Measurements from ENCODE around the gene FKBP8. TPM values are rescaled to one million over a fixed set of nuclear protein-coding genes. Genes with fewer than 3 reads are reported as not detected.
A peak's percentile ranks its signal among the peaks of the same experiment; 100 is the strongest.

FKBP8 gene
- polyA plus RNA-seq, 3 donors = 78.0 to 159 (median 81.2) TPM

DNA sequence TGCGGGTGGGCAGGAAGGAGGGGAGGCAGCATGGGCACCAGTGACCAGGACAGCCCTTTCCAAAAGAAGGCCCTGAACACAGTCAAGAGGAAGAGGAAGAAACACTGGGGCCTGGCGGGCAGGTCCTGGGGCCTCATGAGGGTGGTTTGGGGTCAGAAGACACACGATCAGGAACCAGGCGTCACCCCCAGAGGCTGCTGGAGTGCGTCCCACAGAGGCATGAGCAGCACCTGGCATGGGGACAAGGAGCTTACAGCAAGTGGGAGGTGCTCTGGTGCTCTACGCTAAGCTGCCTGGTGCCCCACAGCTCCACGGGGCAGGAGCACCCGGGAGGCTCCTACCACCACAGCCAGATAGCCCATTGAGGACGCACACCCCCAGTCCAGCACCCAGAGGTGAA, 41.5 kb downstream of the FKBP8 start:
- peaks cover 92% of the 10 kb centered on the region for H3K79me2 ChIP-seq (ENCODE audit: insufficient read depth, low read length)
- H3K4me1 Mint-ChIP-seq = peaks cover 99% of the 10 kb centered on the region
- peaks cover 97% of the 10 kb centered on the region for H4K20me1 ChIP-seq (ENCODE audit: insufficient read depth, low read length)
- H3K36me3 ChIP-seq (replicated peaks in 1 of 2; ENCODE audit: control insufficient read depth in 1 of 2, insufficient read depth in 2 of 2, low read length in 2 of 2) = peaks cover 0 to 13% of the 10 kb centered on the region in 2 donors
- H3K27me3 ChIP-seq (ENCODE audit: control insufficient read depth in 2 of 2, insufficient read depth in 2 of 2, low read length in 2 of 2) = no peaks in the 10 kb centered on the region
- peaks cover 0 to 3% (median 2%) of the 10 kb centered on the region in 3 donors for H3K27me3 Mint-ChIP-seq (ENCODE audit: low read depth in 3 of 3)
- peaks cover 29 to 34% of the 10 kb centered on the region in 2 donors for H3K36me3 Mint-ChIP-seq
- peak; percentile 54 to 64 (median 54) for DNase-seq
- peak overlapping the region in 1 of 3 experiments; percentile 61 for H3K4me3 ChIP-seq (replicated peaks in 1 of 3; ENCODE audit: low read depth in 2 of 3, low read length in 3 of 3)
- H3K4me2 ChIP-seq (replicated peaks; ENCODE audit: extremely low read depth, low read length, poor library complexity, severe bottlenecking) = peak overlapping the region; percentile 68
- peak overlapping the region; percentile 96 to 99 (median 98) for H3K27ac Mint-ChIP-seq
- H3K4me3 Mint-ChIP-seq = peak overlapping the region; percentile 66 to 79
- peaks cover 93 to 100% of the 10 kb centered on the region in 2 donors for H3K4me1 ChIP-seq (ENCODE audit: control insufficient read depth in 1 of 2, insufficient read depth in 2 of 2, low read length in 2 of 2)
- H2AFZ ChIP-seq (ENCODE audit: insufficient read depth, low read depth, low read length, poor library complexity, severe bottlenecking) = no peak overlapping the region
- 15% methylated on average over 8 of the region's 9 CpGs for WGBS (ENCODE audit: insufficient coverage)
- intact Hi-C loops (cut with micrococcal nuclease) = loop anchor here in 1 of 2 donors (2.0 kb wide), 1 partner anchor 19 kb away; no protein-coding TSS in a partner anchor
- no peaks in the 10 kb centered on the region for H3K9me3 ChIP-seq (replicated peaks in 1 of 2; ENCODE audit: control insufficient read depth in 1 of 2, insufficient read depth in 1 of 2, low read length in 2 of 2)
- H3K9me3 Mint-ChIP-seq = no peaks in the 10 kb centered on the region
- H3K27ac ChIP-seq (ENCODE audit: low read depth in 1 of 2, low read length in 2 of 2) = peak overlapping the region; percentile 95 to 96
- TF ChIP-seq, protein P1, sequence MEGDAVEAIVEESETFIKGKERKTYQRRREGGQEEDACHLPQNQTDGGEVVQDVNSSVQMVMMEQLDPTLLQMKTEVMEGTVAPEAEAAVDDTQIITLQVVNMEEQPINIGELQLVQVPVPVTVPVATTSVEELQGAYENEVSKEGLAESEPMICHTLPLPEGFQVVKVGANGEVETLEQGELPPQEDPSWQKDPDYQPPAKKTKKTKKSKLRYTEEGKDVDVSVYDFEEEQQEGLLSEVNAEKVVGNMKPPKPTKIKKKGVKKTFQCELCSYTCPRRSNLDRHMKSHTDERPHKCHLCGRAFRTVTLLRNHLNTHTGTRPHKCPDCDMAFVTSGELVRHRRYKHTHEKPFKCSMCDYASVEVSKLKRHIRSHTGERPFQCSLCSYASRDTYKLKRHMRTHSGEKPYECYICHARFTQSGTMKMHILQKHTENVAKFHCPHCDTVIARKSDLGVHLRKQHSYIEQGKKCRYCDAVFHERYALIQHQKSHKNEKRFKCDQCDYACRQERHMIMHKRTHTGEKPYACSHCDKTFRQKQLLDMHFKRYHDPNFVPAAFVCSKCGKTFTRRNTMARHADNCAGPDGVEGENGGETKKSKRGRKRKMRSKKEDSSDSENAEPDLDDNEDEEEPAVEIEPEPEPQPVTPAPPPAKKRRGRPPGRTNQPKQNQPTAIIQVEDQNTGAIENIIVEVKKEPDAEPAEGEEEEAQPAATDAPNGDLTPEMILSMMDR (IDR thresholded peaks at IDR 0.05) = no peak
- peak overlapping the region; percentile 68 for H3K9ac ChIP-seq (ENCODE audit: insufficient read depth, low read length, poor library complexity, severe bottlenecking)

DNA sequence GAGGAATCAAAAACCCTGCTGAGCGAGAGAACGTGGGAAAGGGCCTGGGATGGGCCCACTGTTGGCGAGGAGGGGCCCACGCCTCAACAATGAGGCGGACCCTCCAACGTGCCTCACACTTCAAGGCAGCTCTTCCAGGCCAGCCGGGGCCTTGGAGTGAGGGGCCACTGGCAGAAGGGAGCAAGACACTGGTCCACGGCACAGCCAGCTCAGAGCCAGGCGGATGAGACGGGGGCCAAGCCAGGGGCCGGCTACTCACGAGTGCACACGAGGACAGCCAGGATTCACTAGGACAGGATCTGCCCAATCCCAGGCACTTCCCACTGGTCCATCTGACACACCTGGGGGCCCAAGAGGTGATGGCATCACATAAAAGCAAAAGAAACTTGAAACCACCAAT, 42.0 kb downstream of the FKBP8 start:
- Histone ChIP-seq H3K4me1 (ENCODE audit: control insufficient read depth in 1 of 2, insufficient read depth in 2 of 2, low read length in 2 of 2) (peaks cover 93 to 100% of the 10 kb centered on the region in 2 donors), H3K79me2 (ENCODE audit: insufficient read depth, low read length) (peaks cover 92% of the 10 kb centered on the region), H3K27ac (ENCODE audit: low read depth in 1 of 2, low read length in 2 of 2) (peak overlapping the region; percentile 95 to 96), H3K4me2 (replicated peaks; ENCODE audit: extremely low read depth, low read length, poor library complexity, severe bottlenecking) (peak overlapping the region; percentile 68), H3K36me3 (replicated peaks in 1 of 2; ENCODE audit: control insufficient read depth in 1 of 2, insufficient read depth in 2 of 2, low read length in 2 of 2) (peaks cover 0 to 13% of the 10 kb centered on the region in 2 donors), H2AFZ (ENCODE audit: insufficient read depth, low read depth, low read length, poor library complexity, severe bottlenecking) (no peak overlapping the region), H3K9me3 (replicated peaks in 1 of 2; ENCODE audit: control insufficient read depth in 1 of 2, insufficient read depth in 1 of 2, low read length in 2 of 2) (no peaks in the 10 kb centered on the region), H4K20me1 (ENCODE audit: insufficient read depth, low read length) (peaks cover 97% of the 10 kb centered on the region), H3K4me3 (replicated peaks in 1 of 3; ENCODE audit: low read depth in 2 of 3, low read length in 3 of 3) (peak overlapping the region in 1 of 3 experiments; percentile 61), H3K27me3 (ENCODE audit: control insufficient read depth in 2 of 2, insufficient read depth in 2 of 2, low read length in 2 of 2) (no peaks in the 10 kb centered on the region), H3K9ac (ENCODE audit: insufficient read depth, low read length, poor library complexity, severe bottlenecking) (peak overlapping the region; percentile 68)
- H3K4me3 Mint-ChIP-seq = peak overlapping the region in 1 of 2 donors; percentile 39
- intact Hi-C loops (cut with micrococcal nuclease) = no loop called here
- H3K27ac Mint-ChIP-seq = peak overlapping the region; percentile 96 to 99 (median 98)
- WGBS (ENCODE audit: insufficient coverage) = 85% methylated on average over 13 of the region's 13 CpGs
- peaks cover 0 to 3% (median 2%) of the 10 kb centered on the region in 3 donors for H3K27me3 Mint-ChIP-seq (ENCODE audit: low read depth in 3 of 3)
- TF ChIP-seq, protein P1 (IDR thresholded peaks at IDR 0.05) = no peak
- H3K36me3 Mint-ChIP-seq = peaks cover 29 to 34% of the 10 kb centered on the region in 2 donors
- H3K4me1 Mint-ChIP-seq = peaks cover 99% of the 10 kb centered on the region
- H3K9me3 Mint-ChIP-seq = no peaks in the 10 kb centered on the region
- DNase-seq = no peak
